ENCODE measurements around the gene TTC9. TPM values are rescaled to one million over a fixed set of nuclear protein-coding genes. Genes with fewer than 3 reads are reported as not detected.
"Not testable (repeated sequence)": the region's sequence is repeated elsewhere in the genome, so short reads cannot be mapped to it uniquely, and the experiment has no call there.

The TTC9 gene
- total RNA-seq, 5 donors from 2014 or later (not counting 1 experiment from before 2014, with no cell fraction given), result 14.4 to 23.4 (median 17.8) TPM

- CTCF ChIA-PET, result interaction anchor here in 1 of 2 donors (0.6 to 1.0 kb wide), 3 partner anchors 12 to 344 kb away, joined by 3 read pairs; no protein-coding TSS in a partner anchor
- H3K4me3 ChIP-seq (ENCODE audit: control insufficient read depth in 1 of 2, extremely low read depth in 1 of 2, low read length in 1 of 2); H3K36me3 ChIP-seq (ENCODE audit: control insufficient read depth in 2 of 2, extremely low read depth in 1 of 2, insufficient read depth in 1 of 2, low read length in 1 of 2); H3K27ac ChIP-seq (ENCODE audit: low read length); DNase-seq; H3K4me1 Mint-ChIP-seq; H3K27me3 ChIP-seq (replicated peaks in 1 of 2; ENCODE audit: control insufficient read depth in 2 of 2, extremely low read depth in 1 of 2, insufficient read depth in 2 of 2, low read length in 1 of 2); H3K27me3 Mint-ChIP-seq; POLR2A ChIA-PET; ATAC-seq (replicated peaks in 1 of 4); H3K4me1 ChIP-seq (ENCODE audit: control insufficient read depth in 1 of 2, extremely low read depth in 1 of 2, insufficient read depth in 2 of 2, low read length in 2 of 2); H3K27ac Mint-ChIP-seq; H3K9me3 ChIP-seq; H3K9me3 Mint-ChIP-seq; H3K4me3 Mint-ChIP-seq; H3K36me3 Mint-ChIP-seq: not testable (repeated sequence)
- no CpG with 5 or more reads among the region's 1 CpG for WGBS (ENCODE audit: insufficient coverage)
Measured at GRCh38 chr14:70703621-70704168, 62.0 kb downstream of the TTC9 start.

GRCh38 chr14:70704960-70705359 lies 63.2 kb downstream of the TTC9 start:
- H3K27me3 ChIP-seq (replicated peaks in 1 of 2; ENCODE audit: control insufficient read depth in 2 of 2, extremely low read depth in 1 of 2, insufficient read depth in 2 of 2, low read length in 1 of 2), result no peaks in the 10 kb centered on the region
- CTCF ChIA-PET, result interaction anchor here (0.7 to 1.0 kb wide), 2 partner anchors 44 to 454 kb away, joined by 3 read pairs; no protein-coding TSS in a partner anchor
- Mint-ChIP-seq H3K27me3 (no peaks in the 10 kb centered on the region), H3K27ac (no peak overlapping the region), H3K4me3 (no peak overlapping the region), H3K36me3 (no peaks in the 10 kb centered on the region), H3K4me1 (no peaks in the 10 kb centered on the region), H3K9me3 (no peaks in the 10 kb centered on the region)
- ATAC-seq (replicated peaks in 1 of 4) (no peak), DNase-seq (no peak)
- H3K4me3 ChIP-seq (ENCODE audit: control insufficient read depth in 1 of 2, extremely low read depth in 1 of 2, low read length in 1 of 2), result no peak overlapping the region
- no peaks in the 10 kb centered on the region for H3K9me3 ChIP-seq
- no CpG with 5 or more reads among the region's 1 CpG for WGBS (ENCODE audit: insufficient coverage)
- H3K27ac ChIP-seq (ENCODE audit: low read length), result no peak overlapping the region
- POLR2A ChIA-PET, result no interaction called here
- no peaks in the 10 kb centered on the region for H3K4me1 ChIP-seq (ENCODE audit: control insufficient read depth in 1 of 2, extremely low read depth in 1 of 2, insufficient read depth in 2 of 2, low read length in 2 of 2)
- no peaks in the 10 kb centered on the region for H3K36me3 ChIP-seq (ENCODE audit: control insufficient read depth in 2 of 2, extremely low read depth in 1 of 2, insufficient read depth in 1 of 2, low read length in 1 of 2)

- H3K4me3 ChIP-seq (ENCODE audit: control insufficient read depth in 1 of 2, extremely low read depth in 1 of 2, low read length in 1 of 2), result no peak overlapping the region
- ChIA-PET POLR2A (interaction anchor here in 1 of 2 donors (0.6 kb wide), 1 partner anchor 106 kb away, joined by 4 read pairs; no protein-coding TSS in a partner anchor), CTCF (interaction anchor here (0.5 to 1.0 kb wide), 4 partner anchors 45 to 112 kb away, joined by 3 read pairs; no protein-coding TSS in a partner anchor)
- no peaks in the 10 kb centered on the region for H3K36me3 Mint-ChIP-seq
- no peaks in the 10 kb centered on the region for H3K9me3 Mint-ChIP-seq
- H3K36me3 ChIP-seq (ENCODE audit: control insufficient read depth in 2 of 2, extremely low read depth in 1 of 2, insufficient read depth in 1 of 2, low read length in 1 of 2), result no peaks in the 10 kb centered on the region
- H3K4me1 Mint-ChIP-seq, result no peaks in the 10 kb centered on the region
- no peaks in the 10 kb centered on the region for H3K27me3 Mint-ChIP-seq
- ATAC-seq (replicated peaks in 1 of 4) (no peak), DNase-seq (no peak)
- no peak overlapping the region for H3K27ac Mint-ChIP-seq
- no peak overlapping the region for H3K4me3 Mint-ChIP-seq
- no peaks in the 10 kb centered on the region for H3K9me3 ChIP-seq
- no peaks in the 10 kb centered on the region for H3K27me3 ChIP-seq (replicated peaks in 1 of 2; ENCODE audit: control insufficient read depth in 2 of 2, extremely low read depth in 1 of 2, insufficient read depth in 2 of 2, low read length in 1 of 2)
- H3K4me1 ChIP-seq (ENCODE audit: control insufficient read depth in 1 of 2, extremely low read depth in 1 of 2, insufficient read depth in 2 of 2, low read length in 2 of 2), result no peaks in the 10 kb centered on the region
- no peak overlapping the region for H3K27ac ChIP-seq (ENCODE audit: low read length)
Measured at GRCh38 chr14:70706177-70706576, 64.5 kb downstream of the TTC9 start.

GRCh38 chr14:70707138-70708038 lies 65.7 kb downstream of the TTC9 start:
- Histone ChIP-seq H3K4me1 (ENCODE audit: control insufficient read depth in 1 of 2, extremely low read depth in 1 of 2, insufficient read depth in 2 of 2, low read length in 2 of 2) (no peaks in the 10 kb centered on the region), H3K27ac (ENCODE audit: low read length) (no peak overlapping the region), H3K4me3 (ENCODE audit: control insufficient read depth in 1 of 2, extremely low read depth in 1 of 2, low read length in 1 of 2) (no peak overlapping the region), H3K27me3 (replicated peaks in 1 of 2; ENCODE audit: control insufficient read depth in 2 of 2, extremely low read depth in 1 of 2, insufficient read depth in 2 of 2, low read length in 1 of 2) (no peaks in the 10 kb centered on the region), H3K36me3 (ENCODE audit: control insufficient read depth in 2 of 2, extremely low read depth in 1 of 2, insufficient read depth in 1 of 2, low read length in 1 of 2) (no peaks in the 10 kb centered on the region), H3K9me3 (no peaks in the 10 kb centered on the region)
- H3K4me1 Mint-ChIP-seq, result no peaks in the 10 kb centered on the region
- DNase-seq, result no peak
- ATAC-seq (replicated peaks in 1 of 4), result no peak
- H3K27ac Mint-ChIP-seq, result no peak overlapping the region
- no peaks in the 10 kb centered on the region for H3K36me3 Mint-ChIP-seq
- POLR2A ChIA-PET, result no interaction called here
- 100% methylated on average over 1 of the region's 6 CpGs for WGBS (ENCODE audit: insufficient coverage)
- H3K4me3 Mint-ChIP-seq, result no peak overlapping the region
- CTCF ChIA-PET, result interaction anchor here (0.5 to 0.8 kb wide), 3 partner anchors 12 to 1063 kb away, joined by 4 read pairs; no protein-coding TSS in a partner anchor
- H3K9me3 Mint-ChIP-seq, result no peaks in the 10 kb centered on the region
- no peaks in the 10 kb centered on the region for H3K27me3 Mint-ChIP-seq

- no peak for ATAC-seq (replicated peaks in 1 of 4)
- H3K27ac Mint-ChIP-seq, result no peak overlapping the region
- H3K27ac ChIP-seq (ENCODE audit: low read length), result no peak overlapping the region
- H3K9me3 ChIP-seq, result no peaks in the 10 kb centered on the region
- H3K4me1 Mint-ChIP-seq, result peaks cover under 1 to 3% (median 1%) of the 10 kb centered on the region in 3 donors
- H3K4me1 ChIP-seq (ENCODE audit: control insufficient read depth in 1 of 2, extremely low read depth in 1 of 2, insufficient read depth in 2 of 2, low read length in 2 of 2), result no peaks in the 10 kb centered on the region
- DNase-seq, result no peak
- no peaks in the 10 kb centered on the region for H3K27me3 ChIP-seq (replicated peaks in 1 of 2; ENCODE audit: control insufficient read depth in 2 of 2, extremely low read depth in 1 of 2, insufficient read depth in 2 of 2, low read length in 1 of 2)
- no peaks in the 10 kb centered on the region for H3K36me3 Mint-ChIP-seq
- 95% methylated on average over 8 of the region's 15 CpGs for WGBS (ENCODE audit: insufficient coverage)
- H3K27me3 Mint-ChIP-seq, result no peaks in the 10 kb centered on the region
- ChIA-PET CTCF (interaction anchor here (0.7 to 0.8 kb wide), 2 partner anchors 109 to 266 kb away, joined by 3 to 4 read pairs; no protein-coding TSS in a partner anchor), POLR2A (no interaction called here)
- no peaks in the 10 kb centered on the region for H3K36me3 ChIP-seq (ENCODE audit: control insufficient read depth in 2 of 2, extremely low read depth in 1 of 2, insufficient read depth in 1 of 2, low read length in 1 of 2)
- no peaks in the 10 kb centered on the region for H3K9me3 Mint-ChIP-seq
- H3K4me3 Mint-ChIP-seq, result no peak overlapping the region
- no peak overlapping the region for H3K4me3 ChIP-seq (ENCODE audit: control insufficient read depth in 1 of 2, extremely low read depth in 1 of 2, low read length in 1 of 2)
Measured at GRCh38 chr14:70708717-70709570, 67.2 kb downstream of the TTC9 start.

- Histone ChIP-seq H3K4me1 (ENCODE audit: control insufficient read depth in 1 of 2, extremely low read depth in 1 of 2, insufficient read depth in 2 of 2, low read length in 2 of 2) (peaks cover 0 to 3% of the 10 kb centered on the region in 2 experiments), H3K27me3 (replicated peaks in 1 of 2; ENCODE audit: control insufficient read depth in 2 of 2, extremely low read depth in 1 of 2, insufficient read depth in 2 of 2, low read length in 1 of 2) (no peaks in the 10 kb centered on the region), H3K36me3 (ENCODE audit: control insufficient read depth in 2 of 2, extremely low read depth in 1 of 2, insufficient read depth in 1 of 2, low read length in 1 of 2) (no peaks in the 10 kb centered on the region), H3K9me3 (no peaks in the 10 kb centered on the region), H3K4me3 (ENCODE audit: control insufficient read depth in 1 of 2, extremely low read depth in 1 of 2, low read length in 1 of 2) (no peak overlapping the region), H3K27ac (ENCODE audit: low read length) (no peak overlapping the region)
- peaks cover 2 to 7% (median 3%) of the 10 kb centered on the region in 3 donors for H3K4me1 Mint-ChIP-seq
- POLR2A ChIA-PET, result no interaction called here
- H3K9me3 Mint-ChIP-seq, result no peaks in the 10 kb centered on the region
- DNase-seq, result no peak
- no peak overlapping the region for H3K27ac Mint-ChIP-seq
- no peak for ATAC-seq (replicated peaks in 1 of 4)
- no peak overlapping the region for H3K4me3 Mint-ChIP-seq
- no peaks in the 10 kb centered on the region for H3K36me3 Mint-ChIP-seq
- H3K27me3 Mint-ChIP-seq, result no peaks in the 10 kb centered on the region
- CTCF ChIA-PET, result interaction anchor here in 1 of 2 donors (0.7 kb wide), 1 partner anchor 90 kb away, joined by 5 read pairs; no protein-coding TSS in a partner anchor
- WGBS (ENCODE audit: insufficient coverage), result 88% methylated on average over 3 of the region's 8 CpGs
Measured at GRCh38 chr14:70709726-70710382, 68.1 kb downstream of the TTC9 start.
